WERI-Rb-1 (cell line): ENCODE results near the gene GPHA2.

Source experiments
- DNase-seq: peaks from one replicate; pipeline ENCODE4 v3.0.0-alpha.2; 2020
- H3K27ac ChIP-seq: fragments of 250-450 bp; sonication (Bioruptor Pico); 2 replicates; pipeline ENCODE4 v1.5.1; 2020; ENCODE audit warnings: mild to moderate bottlenecking, moderate library complexity
- H3K27me3 ChIP-seq: fragments of 250-450 bp; sonication (Bioruptor Pico); 2 replicates; pipeline ENCODE4 v1.5.1; 2021; ENCODE audit warnings: mild to moderate bottlenecking, low read depth, moderate library complexity; ENCODE audit not compliant: insufficient read depth, severe bottlenecking
- H3K36me3 ChIP-seq: fragments of 250-450 bp; sonication (Bioruptor Pico); 2 replicates; pipeline ENCODE4 v1.5.1; 2020; ENCODE audit warnings: mild to moderate bottlenecking, moderate library complexity
- H3K4me3 ChIP-seq: 2 replicates; pipeline ENCODE4 v1.5.1; 2011; ENCODE audit warnings: low read depth, mild to moderate bottlenecking, control low read depth, low read length
- H3K9me3 ChIP-seq: fragments of 250-450 bp; sonication (Bioruptor Pico); 2 replicates; pipeline ENCODE4 v1.5.1; 2021; ENCODE audit warnings: mild to moderate bottlenecking, moderate library complexity; ENCODE audit not compliant: severe bottlenecking
- TF ChIP-seq, protein P1 (sequence below): IDR thresholded peaks from 2 replicates; pipeline ENCODE4 v1.5.1; 2011; ENCODE audit warnings: low read depth, mild to moderate bottlenecking, control low read depth, inconsistent platforms, low read length

The GPHA2 gene

DNA sequence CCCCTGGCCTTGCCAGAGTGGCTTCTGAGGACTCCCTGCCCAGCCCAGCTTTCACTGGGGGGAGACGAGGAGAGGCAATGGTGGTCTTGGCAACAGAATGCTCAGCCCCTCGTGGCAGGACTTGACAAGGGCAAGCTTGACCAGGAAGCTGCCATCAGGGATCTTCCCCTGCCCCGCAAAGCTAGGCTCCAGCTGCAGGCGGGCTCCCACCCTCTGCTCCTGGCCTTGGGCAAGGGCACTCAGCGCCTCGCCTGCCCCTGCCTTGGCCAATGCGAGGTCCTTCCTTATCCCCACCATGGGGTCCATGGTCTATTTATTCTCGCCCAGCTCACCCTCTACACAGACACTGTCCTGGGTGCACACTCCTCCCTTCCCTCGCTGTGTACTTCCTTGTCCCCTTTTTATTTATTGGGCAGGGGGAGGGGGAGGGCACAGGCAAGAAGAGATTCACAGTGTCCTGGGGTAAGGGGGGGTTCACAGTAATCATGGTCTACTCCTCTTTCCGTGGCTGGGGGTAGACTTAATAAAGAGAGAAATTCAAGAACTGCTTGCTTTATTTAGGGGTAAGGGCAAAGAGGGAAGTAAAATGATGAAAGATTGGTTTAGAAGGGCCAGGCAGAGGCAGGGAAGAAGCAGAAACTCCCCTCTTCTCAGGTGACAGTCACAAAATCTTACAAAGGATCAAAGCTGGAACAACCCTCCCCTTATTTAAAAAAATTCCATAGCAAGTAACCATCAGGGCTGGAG lies 1.6 kb downstream of the GPHA2 start:
- TF ChIP-seq, protein P1, sequence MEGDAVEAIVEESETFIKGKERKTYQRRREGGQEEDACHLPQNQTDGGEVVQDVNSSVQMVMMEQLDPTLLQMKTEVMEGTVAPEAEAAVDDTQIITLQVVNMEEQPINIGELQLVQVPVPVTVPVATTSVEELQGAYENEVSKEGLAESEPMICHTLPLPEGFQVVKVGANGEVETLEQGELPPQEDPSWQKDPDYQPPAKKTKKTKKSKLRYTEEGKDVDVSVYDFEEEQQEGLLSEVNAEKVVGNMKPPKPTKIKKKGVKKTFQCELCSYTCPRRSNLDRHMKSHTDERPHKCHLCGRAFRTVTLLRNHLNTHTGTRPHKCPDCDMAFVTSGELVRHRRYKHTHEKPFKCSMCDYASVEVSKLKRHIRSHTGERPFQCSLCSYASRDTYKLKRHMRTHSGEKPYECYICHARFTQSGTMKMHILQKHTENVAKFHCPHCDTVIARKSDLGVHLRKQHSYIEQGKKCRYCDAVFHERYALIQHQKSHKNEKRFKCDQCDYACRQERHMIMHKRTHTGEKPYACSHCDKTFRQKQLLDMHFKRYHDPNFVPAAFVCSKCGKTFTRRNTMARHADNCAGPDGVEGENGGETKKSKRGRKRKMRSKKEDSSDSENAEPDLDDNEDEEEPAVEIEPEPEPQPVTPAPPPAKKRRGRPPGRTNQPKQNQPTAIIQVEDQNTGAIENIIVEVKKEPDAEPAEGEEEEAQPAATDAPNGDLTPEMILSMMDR = no peak
- H3K4me3 ChIP-seq = no peak overlapping the region
- DNase-seq = no peak
- H3K27me3 ChIP-seq = no peaks in the 10 kb centered on the region
- H3K27ac ChIP-seq = no peak overlapping the region
- peaks cover 13% of the 10 kb centered on the region for H3K36me3 ChIP-seq
- H3K9me3 ChIP-seq = no peaks in the 10 kb centered on the region

DNA sequence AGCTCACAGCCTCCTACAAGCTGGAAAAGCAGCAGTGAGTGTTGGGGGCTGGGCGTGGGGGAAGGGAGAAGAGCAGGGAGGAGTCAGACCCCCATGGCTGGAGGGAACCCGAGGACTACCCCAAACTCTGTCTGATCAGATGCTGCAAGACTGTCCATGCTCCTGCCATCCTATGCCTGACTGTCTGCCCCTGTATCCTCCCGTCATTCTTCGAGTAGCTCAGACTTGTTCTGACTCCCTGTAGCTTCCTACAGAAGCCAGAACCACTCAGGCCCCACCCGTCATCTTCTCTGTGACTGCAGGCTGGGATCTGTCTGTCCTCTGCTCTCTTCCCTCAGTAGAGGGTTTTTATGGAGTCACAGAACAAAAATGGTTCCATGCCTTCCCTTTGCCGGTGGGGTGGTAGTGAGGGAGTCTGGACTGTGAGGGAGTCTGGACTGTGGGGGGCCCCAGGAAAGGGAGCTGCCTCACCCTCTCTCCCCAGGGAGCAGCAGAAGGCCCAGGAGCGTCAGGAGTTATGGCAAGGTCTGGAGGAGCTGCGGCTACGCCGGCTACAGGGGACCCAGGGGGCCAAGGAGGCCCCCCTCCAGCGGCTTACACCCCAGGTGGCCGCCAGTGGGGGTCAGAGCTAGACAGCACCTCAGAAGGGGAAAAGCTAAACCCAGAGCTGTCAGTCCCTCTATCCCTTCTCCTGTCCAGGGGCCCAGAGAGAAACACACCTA lies 2.3 kb downstream of the GPHA2 start:
- no peak overlapping the region for H3K27ac ChIP-seq
- no peak for DNase-seq
- no peaks in the 10 kb centered on the region for H3K9me3 ChIP-seq
- H3K27me3 ChIP-seq = no peaks in the 10 kb centered on the region
- TF ChIP-seq, protein P1 = no peak
- H3K4me3 ChIP-seq = no peak overlapping the region
- peaks cover 13% of the 10 kb centered on the region for H3K36me3 ChIP-seq

DNA sequence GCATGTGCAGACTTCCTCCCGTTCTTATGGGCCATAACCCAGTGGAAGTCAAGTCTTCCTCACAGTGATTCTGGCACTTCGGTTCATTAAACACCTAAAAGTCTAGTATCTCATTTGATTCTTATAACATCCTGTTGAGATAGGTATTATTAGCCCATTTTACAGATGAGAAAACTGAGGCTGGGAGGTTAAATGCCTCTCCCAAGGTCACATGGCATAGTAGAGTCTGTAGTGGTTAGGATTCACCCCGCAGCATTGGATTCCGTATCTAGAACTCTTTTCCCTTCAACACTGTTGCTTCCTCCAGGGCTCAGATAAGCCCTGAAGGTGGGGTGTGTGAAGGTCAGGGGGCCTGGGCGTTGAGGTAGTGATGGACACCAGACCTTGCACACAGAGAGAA lies 3.4 kb downstream of the GPHA2 start:
- no peaks in the 10 kb centered on the region for H3K27me3 ChIP-seq
- H3K9me3 ChIP-seq = no peaks in the 10 kb centered on the region
- peaks cover 13% of the 10 kb centered on the region for H3K36me3 ChIP-seq

DNA sequence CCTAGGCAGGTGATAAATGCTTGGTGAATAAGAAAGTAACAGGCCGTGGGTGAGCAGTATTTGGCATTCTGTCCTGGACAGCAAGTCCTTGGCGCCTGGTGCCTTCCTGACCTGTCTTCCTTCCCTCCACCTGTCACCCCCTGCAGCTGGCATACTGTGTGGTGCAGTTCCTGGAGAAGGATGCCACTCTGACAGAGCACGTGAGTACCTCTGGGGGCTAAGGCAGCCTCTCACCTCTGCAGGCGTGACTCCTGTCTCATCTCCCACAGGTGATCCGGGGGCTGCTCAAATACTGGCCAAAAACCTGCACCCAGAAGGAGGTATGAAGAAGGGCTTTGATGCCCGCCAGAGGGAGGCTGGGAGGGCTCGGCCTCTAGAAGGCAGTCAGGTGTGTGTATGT lies 4.4 kb downstream of the GPHA2 start:
- H3K36me3 ChIP-seq = peaks cover 13% of the 10 kb centered on the region
- no peak overlapping the region for H3K4me3 ChIP-seq
- H3K9me3 ChIP-seq = no peaks in the 10 kb centered on the region
- no peak overlapping the region for H3K27ac ChIP-seq
- no peaks in the 10 kb centered on the region for H3K27me3 ChIP-seq
- no peak for DNase-seq
- TF ChIP-seq, protein P1 = no peak

More for the DNA sequence above, 3.4 kb downstream of the GPHA2 start:
- no peak overlapping the region for H3K27ac ChIP-seq
- DNase-seq = no peak
- TF ChIP-seq, protein P1 = no peak
- H3K4me3 ChIP-seq = no peak overlapping the region

DNA sequence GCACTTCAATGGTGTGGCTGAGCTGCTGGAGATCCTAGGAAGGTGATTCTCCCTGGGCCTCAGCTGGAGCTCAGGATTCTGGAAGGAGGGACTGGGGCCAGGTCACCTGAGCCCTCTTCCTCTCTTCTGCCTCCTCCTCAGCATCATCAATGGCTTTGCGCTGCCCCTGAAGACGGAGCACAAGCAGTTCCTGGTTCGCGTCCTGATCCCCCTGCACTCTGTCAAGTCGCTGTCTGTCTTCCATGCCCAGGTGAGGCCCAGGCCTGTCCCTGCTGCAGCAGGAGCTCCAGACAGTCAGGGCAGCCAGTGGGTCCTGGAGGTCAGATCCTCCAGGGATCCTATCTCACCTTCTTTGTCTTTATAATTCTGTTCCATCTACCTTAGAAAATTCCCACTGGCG lies 5.4 kb downstream of the GPHA2 start:
- H3K27ac ChIP-seq = no peak overlapping the region
- no peaks in the 10 kb centered on the region for H3K9me3 ChIP-seq
- TF ChIP-seq, protein P1 = no peak
- H3K36me3 ChIP-seq = peaks cover 13% of the 10 kb centered on the region
- H3K27me3 ChIP-seq = no peaks in the 10 kb centered on the region
- DNase-seq = no peak
- no peak overlapping the region for H3K4me3 ChIP-seq
